HG02840 (cell line): ENCODE results near the gene RHOA.
"Not testable (repeated sequence)": the region's sequence is repeated elsewhere in the genome, so short reads cannot be mapped to it uniquely, and the experiment has no call there.

Source experiments
- ATAC-seq: cut with Tn5 transposase; IDR thresholded peaks from one replicate; pipeline ENCODE4 v1.9.1; 2021; ENCODE audit warnings: mild to moderate bottlenecking, moderate library complexity, moderate number of reproducible peaks; ENCODE audit not compliant: unreplicated experiment, low FRiP score

Gene RHOA

GRCh38 chr3:49333091-49333490, 78.7 kb downstream of the RHOA start:
- no peak for ATAC-seq

- ATAC-seq: no peak
Observed at GRCh38 chr3:49329186-49329585, 82.6 kb downstream of the RHOA start.

- ATAC-seq: not testable (repeated sequence)
Observed at GRCh38 chr3:49328350-49328749, 83.4 kb downstream of the RHOA start.

- no peak for ATAC-seq
Observed at GRCh38 chr3:49327485-49327884, 84.3 kb downstream of the RHOA start.

GRCh38 chr3:49324768-49325167, 87.0 kb downstream of the RHOA start:
- no peak for ATAC-seq

DNA sequence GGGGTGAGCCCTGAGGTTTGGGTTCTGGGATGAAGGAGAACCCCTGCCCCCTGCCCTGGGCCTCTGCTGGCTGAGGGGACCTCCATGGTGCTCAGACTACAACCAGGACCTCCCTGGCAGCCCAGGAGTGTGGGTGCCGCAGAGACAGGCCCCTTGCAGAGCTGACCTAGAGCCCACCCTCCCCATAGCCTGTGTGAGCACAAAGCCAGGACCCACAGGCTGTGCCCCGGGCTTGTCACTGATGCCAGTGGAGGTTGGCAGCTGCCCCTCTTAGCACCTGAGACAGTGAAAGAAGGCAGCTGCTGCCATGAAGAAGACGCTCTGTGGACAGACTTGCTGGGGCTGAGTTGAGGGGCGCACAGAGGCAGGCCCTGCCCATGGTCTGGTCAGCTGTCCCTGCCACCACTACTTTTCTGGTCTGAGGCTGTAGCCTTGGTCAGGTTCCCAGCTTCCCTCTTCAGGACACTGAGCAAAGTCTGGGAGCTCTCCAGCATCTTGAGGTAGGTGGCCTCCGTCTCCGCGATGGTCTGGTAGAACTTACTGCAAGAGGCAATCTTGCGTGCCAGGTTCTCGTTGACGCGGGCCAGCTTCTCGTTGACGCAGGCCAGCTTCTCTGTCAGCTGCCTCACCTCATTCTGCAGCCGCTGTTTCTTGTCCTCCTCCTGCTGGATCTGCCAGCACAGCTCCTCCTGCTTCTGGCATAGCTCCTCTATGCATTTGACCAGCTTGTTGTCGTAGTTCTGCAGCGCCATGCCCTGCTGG, 94.9 kb downstream of the RHOA start:
- no peak for ATAC-seq

GRCh38 chr3:49313896-49314688, 97.7 kb downstream of the RHOA start:
- ATAC-seq: no peak

DNA sequence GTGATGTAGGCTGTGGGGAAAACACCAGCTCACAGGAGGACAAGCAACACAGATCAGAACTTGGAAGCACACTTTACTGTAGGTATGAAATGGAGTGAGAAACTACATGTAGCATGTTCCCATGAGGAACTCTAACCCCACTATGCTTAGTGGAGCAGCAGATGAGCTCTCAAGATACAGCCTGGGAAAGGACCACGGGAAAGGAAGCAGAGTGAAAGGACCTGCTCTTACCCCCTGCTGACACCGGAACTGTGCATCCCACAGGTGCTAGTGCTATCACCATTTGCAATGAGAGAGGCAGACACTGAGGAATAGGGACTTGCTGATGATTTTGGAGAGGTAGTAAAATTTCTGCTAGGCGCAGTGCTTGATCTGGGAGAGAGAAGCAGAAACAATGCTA, 100.5 kb downstream of the RHOA start:
- ATAC-seq: no peak

- no peak for ATAC-seq
Observed at GRCh38 chr3:49310677-49311076, 101.1 kb downstream of the RHOA start.
